Transverse colon (tissue), 4 donors: ENCODE results near the gene CFAP58. TPM values are rescaled to one million over a fixed set of nuclear protein-coding genes. Genes with fewer than 3 reads are reported as not detected.

Experiments used
- DNase-seq: peaks from one replicate; pipeline ENCODE4 v3.0.0-alpha.2; 2019
- H3K27ac ChIP-seq, 4 donors: fragments of 200-600 bp; sonication (generic); 2 replicates each; pipeline ENCODE4 v1.5.1; 2016 to 2018; ENCODE audit warnings: inconsistent platforms in 4 of 4
- H3K27me3 ChIP-seq: fragments of 200-600 bp; sonication (generic); 2 replicates; pipeline ENCODE4 v1.5.1; 2017; ENCODE audit warnings: inconsistent platforms
- H3K36me3 ChIP-seq, 4 donors: fragments of 200-600 bp; sonication (generic); 2 replicates each; pipeline ENCODE4 v1.5.1; 2017 to 2019; ENCODE audit warnings: inconsistent platforms in 4 of 4
- H3K4me1 ChIP-seq, 4 donors: fragments of 200-600 bp; sonication (generic); 2 replicates each; pipeline ENCODE4 v1.5.1; 2017 to 2020; ENCODE audit warnings: inconsistent platforms in 4 of 4
- H3K4me3 ChIP-seq, 4 donors: fragments of 200-600 bp; sonication (generic); 1 replicate in 1 of 4; 2 replicates in 3 of 4; pipeline versions ENCODE4 v1.5.1 to v1.6.1; 2017 to 2019; ENCODE audit warnings: inconsistent platforms in 4 of 4
- H3K9me3 ChIP-seq, 2 donors: fragments of 200-600 bp; sonication (generic); 2 replicates each; pipeline ENCODE4 v1.5.1; 2017 to 2019; ENCODE audit warnings: inconsistent platforms in 2 of 2
- EP300 ChIP-seq: sonication (generic); formaldehyde crosslinking; IDR thresholded peaks from one replicate; pipeline ENCODE4 v1.6.1; 2017; ENCODE audit warnings: antibody characterized with exemption, low read depth
- POLR2A ChIP-seq: fragments of 450-650 bp; IDR thresholded peaks from one replicate; pipeline ENCODE4 v1.6.1; 2016; ENCODE audit warnings: antibody characterized with exemption, mild to moderate bottlenecking, moderate library complexity
- POLR2AphosphoS5 ChIP-seq, 3 donors: sonication (generic); formaldehyde crosslinking; IDR thresholded peaks; one replicate each; pipeline ENCODE4 v1.6.1; 2016; ENCODE audit warnings: antibody characterized with exemption in 3 of 3
- WGBS, 2 donors: methylation state at CpG; one replicate each; pipeline ENCODE4 v1.1.5; 2018; ENCODE audit warnings: low coverage in 1 of 2; 5-methylcytosine and 5-hydroxymethylcytosine counted together
- in situ Hi-C, 4 donors: fragments of 200-750 bp; cut with MboI; loops; one replicate each; pipeline versions ENCODE4 v1.15.0 to v1.15.1; 2017; ENCODE audit warnings: low sequenced_read_pairs in 3 of 4, low pct_ligation_motif_present in 1 of 4, low pct_unique_long_range_greater_than_20kb in 1 of 4
- intact Hi-C: fragments of 100-400 bp; cut with DNase I; formaldehyde crosslinking; loops from one replicate; pipeline ENCODE4 v1.15.1; 2023; ENCODE audit warnings: low total_unique reads
- total RNA-seq, 4 donors: library from RNA; depleted of rRNA; stranded (reverse); fragments of >200 nt; gene quantifications; one replicate each; pipeline ENCODE4 v1.1.0, GENCODE V29; 2016
- TF ChIP-seq, protein P1 (sequence below), 5 experiments: fragments of 200-600 bp in 3 of 5; fragments of 450-650 bp in 2 of 5; sonication (generic) in 3 of 5; IDR thresholded peaks; 1 replicate in 2 of 5; 2 replicates in 3 of 5; pipeline ENCODE4 v1.5.1; 2016 to 2017; ENCODE audit warnings: antibody characterized with exemption in 5 of 5, inconsistent platforms in 3 of 5, mild to moderate bottlenecking in 2 of 5, moderate library complexity in 1 of 5

CFAP58 gene
- total RNA-seq, 4 donors from 2014 or later = 0.16 to 0.27 TPM; not detected in 2

DNA sequence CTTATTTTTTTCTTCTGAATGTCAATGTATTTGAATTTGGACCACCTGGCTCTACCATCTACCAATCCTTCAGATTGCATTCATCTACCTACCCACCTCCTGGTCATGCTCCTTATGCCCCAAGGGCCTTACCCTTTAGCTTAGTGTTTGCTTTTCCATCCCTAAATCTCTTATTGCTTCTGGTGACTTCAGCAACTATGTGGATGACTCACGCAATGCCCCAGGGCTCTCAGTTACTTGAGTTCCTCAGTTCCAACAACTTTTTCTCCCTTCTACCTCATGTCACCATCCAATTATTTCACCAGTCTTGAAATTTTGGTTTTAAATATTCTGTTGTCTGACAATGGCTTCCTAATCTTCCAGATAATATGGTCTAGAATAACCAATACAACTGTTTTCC lies 118.9 kb downstream of the CFAP58 start:
- 86 to 94% methylated on average over 1 of the region's 1 CpG for WGBS, 2 donors
- no peak for TF ChIP-seq POLR2AphosphoS5 (IDR thresholded peaks at IDR 0.05)
- Histone ChIP-seq H3K4me1 (no peaks in the 10 kb centered on the region), H3K36me3 (no peaks in the 10 kb centered on the region), H3K27me3 (no peaks in the 10 kb centered on the region), H3K27ac (no peak overlapping the region), H3K4me3 (no peak overlapping the region), H3K9me3 (no peaks in the 10 kb centered on the region)
- intact Hi-C loops = no loop called here
- in situ Hi-C loops = no loop called here
- no peak for DNase-seq

DNA sequence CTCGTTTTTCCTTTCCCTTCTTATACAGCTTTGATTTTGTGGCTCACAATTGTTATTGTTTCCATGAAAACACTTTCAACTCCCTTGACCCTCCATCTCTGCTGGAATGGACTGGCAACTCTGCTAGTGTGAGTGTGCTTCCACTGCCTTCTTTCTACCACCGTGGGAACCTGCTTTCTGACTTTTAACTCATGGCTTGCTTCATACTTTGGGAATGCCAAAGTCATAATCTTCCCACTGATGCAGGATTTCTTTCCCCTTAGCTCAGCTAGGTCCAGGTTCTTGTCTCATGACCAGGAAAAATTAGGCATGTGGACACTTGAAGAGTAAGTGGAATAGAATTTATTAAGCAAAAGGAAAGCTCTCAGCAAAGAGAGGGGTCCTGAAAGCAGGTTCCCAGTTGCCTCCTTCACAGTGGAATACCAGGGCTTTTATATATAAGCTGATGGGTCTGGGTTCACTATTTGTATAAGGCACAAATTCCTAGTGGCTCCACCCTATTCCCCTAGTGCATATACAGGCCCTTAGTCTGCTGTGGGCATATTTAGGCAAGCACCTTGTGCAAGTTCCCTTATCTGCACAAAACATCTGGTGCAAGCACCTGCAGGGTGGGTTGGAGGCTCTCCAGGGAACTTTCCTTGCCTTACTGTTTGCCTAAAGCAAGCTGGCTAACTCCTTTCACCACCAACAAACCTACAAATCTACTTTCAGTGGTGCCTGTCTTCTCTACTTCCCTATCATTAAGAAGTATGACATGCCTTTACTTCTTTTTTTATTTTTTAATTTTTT lies 119.5 kb downstream of the CFAP58 start:
- intact Hi-C loops (no loop called here), in situ Hi-C loops (no loop called here)
- 48 to 67% methylated on average over 2 of the region's 2 CpGs for WGBS, 2 donors
- H3K4me1 ChIP-seq = no peaks in the 10 kb centered on the region
- no peak for DNase-seq
- H3K36me3 ChIP-seq = no peaks in the 10 kb centered on the region
- no peaks in the 10 kb centered on the region for H3K9me3 ChIP-seq
- no peaks in the 10 kb centered on the region for H3K27me3 ChIP-seq
- no peak overlapping the region for H3K4me3 ChIP-seq
- H3K27ac ChIP-seq = no peak overlapping the region
- no peak for TF ChIP-seq POLR2A
- no peak for TF ChIP-seq EP300
- TF ChIP-seq, protein P1, sequence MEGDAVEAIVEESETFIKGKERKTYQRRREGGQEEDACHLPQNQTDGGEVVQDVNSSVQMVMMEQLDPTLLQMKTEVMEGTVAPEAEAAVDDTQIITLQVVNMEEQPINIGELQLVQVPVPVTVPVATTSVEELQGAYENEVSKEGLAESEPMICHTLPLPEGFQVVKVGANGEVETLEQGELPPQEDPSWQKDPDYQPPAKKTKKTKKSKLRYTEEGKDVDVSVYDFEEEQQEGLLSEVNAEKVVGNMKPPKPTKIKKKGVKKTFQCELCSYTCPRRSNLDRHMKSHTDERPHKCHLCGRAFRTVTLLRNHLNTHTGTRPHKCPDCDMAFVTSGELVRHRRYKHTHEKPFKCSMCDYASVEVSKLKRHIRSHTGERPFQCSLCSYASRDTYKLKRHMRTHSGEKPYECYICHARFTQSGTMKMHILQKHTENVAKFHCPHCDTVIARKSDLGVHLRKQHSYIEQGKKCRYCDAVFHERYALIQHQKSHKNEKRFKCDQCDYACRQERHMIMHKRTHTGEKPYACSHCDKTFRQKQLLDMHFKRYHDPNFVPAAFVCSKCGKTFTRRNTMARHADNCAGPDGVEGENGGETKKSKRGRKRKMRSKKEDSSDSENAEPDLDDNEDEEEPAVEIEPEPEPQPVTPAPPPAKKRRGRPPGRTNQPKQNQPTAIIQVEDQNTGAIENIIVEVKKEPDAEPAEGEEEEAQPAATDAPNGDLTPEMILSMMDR (IDR thresholded peaks at IDR 0.05) = no peak
- TF ChIP-seq POLR2AphosphoS5 (IDR thresholded peaks at IDR 0.05) = no peak

DNA sequence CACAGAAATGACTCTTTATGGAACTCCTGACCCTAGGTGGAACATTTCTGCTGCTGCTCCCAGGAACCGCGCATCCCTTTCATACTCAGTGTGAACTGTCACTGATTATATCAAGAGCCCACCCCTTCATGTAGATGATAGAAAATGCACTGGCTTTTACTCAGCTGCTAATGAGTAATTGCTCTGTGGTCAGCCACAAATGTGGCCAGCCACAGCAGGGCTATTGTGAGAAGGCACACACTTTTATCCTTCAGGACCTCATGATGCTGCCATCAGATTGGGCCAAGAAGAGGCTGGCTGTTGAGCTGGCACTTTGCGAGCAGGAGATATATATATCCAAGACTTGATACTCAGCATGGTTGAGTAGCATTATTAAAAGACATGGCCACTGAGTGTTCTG lies 124.7 kb downstream of the CFAP58 start:
- no peaks in the 10 kb centered on the region for H3K9me3 ChIP-seq
- H3K27me3 ChIP-seq = no peaks in the 10 kb centered on the region
- in situ Hi-C loops (no loop called here), intact Hi-C loops (no loop called here)
- TF ChIP-seq, protein P1 (IDR thresholded peaks at IDR 0.05) = no peak
- TF ChIP-seq POLR2A (no peak), EP300 (no peak), POLR2AphosphoS5 (IDR thresholded peaks at IDR 0.05) (no peak)
- 100% methylated on average over 2 to 3 of the region's 3 CpGs for WGBS, 2 donors
- H3K4me1 ChIP-seq = no peaks in the 10 kb centered on the region
- no peak overlapping the region for H3K27ac ChIP-seq
- H3K36me3 ChIP-seq = no peaks in the 10 kb centered on the region
- H3K4me3 ChIP-seq = no peak overlapping the region
- DNase-seq = no peak

DNA sequence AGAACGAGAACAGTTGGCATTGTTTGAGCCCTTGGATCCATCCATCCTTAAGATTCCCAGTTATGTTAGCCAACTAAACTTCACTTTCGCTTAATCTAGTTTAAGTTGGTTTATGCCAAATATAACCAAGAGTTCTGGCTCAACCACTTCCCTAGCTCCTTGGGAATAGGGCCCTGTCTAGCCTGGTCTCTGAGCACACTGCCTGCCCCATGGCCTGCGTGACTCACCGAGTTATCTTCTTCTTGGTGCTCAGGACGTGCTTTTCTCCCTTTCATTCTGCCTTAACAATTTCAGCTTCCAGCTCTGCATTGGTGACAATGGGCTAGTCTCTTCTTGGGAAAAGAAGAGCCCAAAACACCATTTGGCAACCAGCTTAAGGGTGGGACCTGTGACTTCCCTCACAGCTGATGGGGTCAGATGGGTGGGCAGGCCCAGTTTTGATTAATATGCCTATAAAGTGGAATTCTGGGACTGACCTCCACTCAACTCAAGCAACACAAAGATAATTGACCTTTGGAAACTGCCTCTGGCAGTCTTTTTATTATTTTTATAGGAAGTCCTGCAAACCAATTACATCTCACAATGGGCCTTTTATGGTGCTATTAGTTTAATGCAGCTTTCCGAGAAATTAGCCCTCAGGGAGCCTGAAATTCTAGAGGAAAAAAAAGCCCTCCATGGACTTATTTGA lies 126.4 kb downstream of the CFAP58 start:
- H3K27me3 ChIP-seq = no peaks in the 10 kb centered on the region
- in situ Hi-C loops (no loop called here), intact Hi-C loops (no loop called here)
- 51 to 65% methylated on average over 3 to 5 of the region's 6 CpGs for WGBS, 2 donors
- no peaks in the 10 kb centered on the region for H3K9me3 ChIP-seq
- no peaks in the 10 kb centered on the region for H3K4me1 ChIP-seq
- H3K36me3 ChIP-seq = no peaks in the 10 kb centered on the region
- DNase-seq = no peak
- no peak for TF ChIP-seq POLR2A
- no peak for TF ChIP-seq POLR2AphosphoS5 (IDR thresholded peaks at IDR 0.05)
- no peak for TF ChIP-seq EP300
- TF ChIP-seq, protein P1 (IDR thresholded peaks at IDR 0.05) = no peak
- no peak overlapping the region for H3K4me3 ChIP-seq
- H3K27ac ChIP-seq = no peak overlapping the region
